Esophagus mucosa (tissue), 1 donor: ENCODE measurements around the gene SMPDL3A. TPM values are rescaled to one million over a fixed set of nuclear protein-coding genes. Genes with fewer than 3 reads are reported as not detected.
"Not testable (repeated sequence)": the region's sequence is repeated elsewhere in the genome, so short reads cannot be mapped to it uniquely, and the experiment has no call there.

ENCODE experiments used
- ATAC-seq: fragments of 200-7000 bp; cut with Tn5 transposase; one replicate; pipeline ENCODE4 v1.9.1; 2020
- total RNA-seq: library from RNA; stranded (reverse); gene quantifications from one replicate; pipeline ENCODE4 v1.2.4, GENCODE V29; 2023
- donor health status: DM: yes; HTN: yes; CAD: no.

The SMPDL3A gene, protein sequence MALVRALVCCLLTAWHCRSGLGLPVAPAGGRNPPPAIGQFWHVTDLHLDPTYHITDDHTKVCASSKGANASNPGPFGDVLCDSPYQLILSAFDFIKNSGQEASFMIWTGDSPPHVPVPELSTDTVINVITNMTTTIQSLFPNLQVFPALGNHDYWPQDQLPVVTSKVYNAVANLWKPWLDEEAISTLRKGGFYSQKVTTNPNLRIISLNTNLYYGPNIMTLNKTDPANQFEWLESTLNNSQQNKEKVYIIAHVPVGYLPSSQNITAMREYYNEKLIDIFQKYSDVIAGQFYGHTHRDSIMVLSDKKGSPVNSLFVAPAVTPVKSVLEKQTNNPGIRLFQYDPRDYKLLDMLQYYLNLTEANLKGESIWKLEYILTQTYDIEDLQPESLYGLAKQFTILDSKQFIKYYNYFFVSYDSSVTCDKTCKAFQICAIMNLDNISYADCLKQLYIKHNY
- 11.8 TPM for total RNA-seq

- peak; percentile 77 for ATAC-seq
These were observed at the start of gene SMPDL3A for GRCh38 chr6:122789182-122790027. SMPDL3A (plus strand) TSS chr6:122789258; CDS start chr6:122789347, 89 bp downstream.

DNA sequence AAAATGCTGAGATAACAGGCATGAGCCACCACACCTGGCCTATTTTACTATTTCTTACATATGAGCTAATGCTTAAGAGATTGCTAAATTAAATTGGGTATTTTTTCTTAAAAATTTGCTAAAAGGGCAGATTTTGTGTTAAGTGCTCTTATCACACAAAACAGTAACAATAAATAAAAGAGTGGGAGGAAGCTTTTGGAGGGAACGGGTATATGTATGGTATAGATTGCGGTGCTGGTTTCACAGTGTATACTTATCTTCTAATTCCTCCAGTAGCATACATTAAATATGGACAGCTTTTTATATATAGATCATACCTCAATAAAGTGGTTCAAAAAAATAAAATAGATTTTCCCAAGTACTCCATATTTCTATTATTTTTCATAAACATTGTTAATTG, 49.0 kb upstream of the SMPDL3A start:
- no peak for ATAC-seq

DNA sequence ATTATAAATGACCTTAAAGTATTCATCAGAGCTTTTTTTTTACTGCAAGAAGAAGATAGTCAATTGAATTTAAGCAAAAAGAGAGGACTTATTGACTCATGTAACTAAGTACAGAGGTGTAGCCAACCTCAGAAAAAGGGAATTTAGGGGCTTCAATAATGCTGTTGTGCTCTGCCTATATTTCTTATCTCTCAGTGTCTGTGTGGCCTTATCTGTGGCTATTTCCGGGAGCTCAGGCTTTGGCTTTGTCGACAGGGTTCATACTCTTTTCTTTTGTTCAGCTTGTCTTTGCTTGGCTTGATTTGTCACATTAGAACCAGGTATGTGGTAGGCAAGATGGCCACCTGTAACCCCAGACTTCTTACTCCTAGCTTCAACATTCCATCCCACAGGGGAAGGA, 48.1 kb upstream of the SMPDL3A start:
- no peak for ATAC-seq

GRCh38 chr6:122744247-122744646, 44.8 kb upstream of the SMPDL3A start:
- not testable (repeated sequence) for ATAC-seq

DNA sequence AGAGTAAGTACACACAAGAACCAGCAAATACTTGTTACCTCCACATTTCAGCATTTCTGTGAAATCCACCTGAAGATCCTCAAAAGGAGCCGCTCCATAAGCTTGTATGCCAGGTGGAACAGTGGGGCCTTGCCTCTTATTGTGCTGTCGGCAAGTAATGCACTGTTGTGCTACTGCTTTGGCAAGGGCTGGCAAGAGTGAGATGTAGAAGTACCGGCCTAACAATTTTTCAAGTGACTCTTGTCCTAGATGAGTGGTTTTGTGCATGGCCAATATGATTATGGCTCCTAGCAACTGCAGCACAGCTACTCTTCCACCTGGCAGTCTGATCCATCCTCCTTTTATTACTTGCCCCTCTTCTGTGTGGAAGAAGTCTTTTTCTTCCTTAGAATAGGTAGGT, 44.2 kb upstream of the SMPDL3A start:
- ATAC-seq = not testable (repeated sequence)

GRCh38 chr6:122746688-122747087, 42.4 kb upstream of the SMPDL3A start:
- no peak for ATAC-seq

GRCh38 chr6:122747573-122747972, 41.5 kb upstream of the SMPDL3A start:
- no peak for ATAC-seq

DNA sequence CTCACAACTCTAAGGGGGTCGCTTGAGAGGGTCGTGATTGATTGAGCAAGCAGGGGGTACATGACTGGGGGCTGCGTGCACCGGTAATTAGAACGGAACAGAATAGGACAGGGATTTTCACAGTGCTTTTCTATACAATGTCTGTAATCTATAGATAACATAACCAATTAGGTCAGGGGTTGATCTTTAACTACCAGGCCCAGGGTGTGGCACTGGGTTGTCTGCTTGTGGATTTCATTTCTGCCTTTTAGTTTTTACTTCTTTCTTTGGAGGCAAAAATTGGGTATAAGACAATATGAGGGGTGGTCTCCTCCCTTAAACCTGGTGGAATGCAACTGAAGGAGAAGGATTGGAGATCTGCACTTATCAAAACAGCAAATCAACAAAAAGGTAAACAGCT, 40.1 kb upstream of the SMPDL3A start:
- not testable (repeated sequence) for ATAC-seq

GRCh38 chr6:122749451-122750050, 39.5 kb upstream of the SMPDL3A start:
- ATAC-seq = no peak

DNA sequence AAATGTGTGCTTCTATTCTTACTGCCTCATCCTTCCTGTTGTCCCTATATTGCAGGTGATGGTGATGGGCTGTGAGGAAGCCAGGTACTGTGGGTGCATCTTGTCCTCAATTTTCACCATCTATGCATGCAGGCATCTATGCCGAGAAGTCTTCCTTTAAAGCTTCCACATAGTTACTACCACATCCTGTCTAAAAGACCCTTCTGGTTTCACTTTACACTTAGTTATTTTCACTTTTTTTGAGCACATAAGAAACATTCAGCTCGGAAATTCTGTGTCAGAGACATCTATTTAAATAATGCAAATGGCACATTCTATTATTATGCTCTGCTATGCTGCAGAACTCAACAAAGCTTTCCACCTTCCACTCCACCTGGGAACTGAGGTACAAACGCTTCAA, 37.7 kb upstream of the SMPDL3A start:
- ATAC-seq = no peak

DNA sequence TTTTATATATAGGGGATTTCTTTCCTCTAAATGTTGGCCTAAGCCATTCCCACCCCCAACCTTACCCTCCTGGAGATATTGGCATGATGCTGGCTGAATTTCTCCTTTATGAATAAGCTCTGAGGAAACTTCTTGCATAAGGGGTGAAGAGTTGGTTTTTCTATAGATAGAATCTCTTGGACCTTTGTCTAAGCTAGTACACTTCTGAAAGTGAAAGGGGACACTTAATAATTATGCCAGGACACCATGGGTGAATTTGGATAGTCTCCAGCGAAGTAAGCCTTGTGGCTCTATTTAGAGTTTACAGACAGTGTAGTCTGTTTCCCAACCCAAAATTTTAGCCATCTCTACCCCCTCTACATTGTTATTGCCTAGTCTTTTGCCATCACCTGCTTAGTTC, 36.6 kb upstream of the SMPDL3A start:
- no peak for ATAC-seq

- ATAC-seq = no peak
These were observed 35.9 kb upstream of the SMPDL3A start for GRCh38 chr6:122753000-122753687.

DNA sequence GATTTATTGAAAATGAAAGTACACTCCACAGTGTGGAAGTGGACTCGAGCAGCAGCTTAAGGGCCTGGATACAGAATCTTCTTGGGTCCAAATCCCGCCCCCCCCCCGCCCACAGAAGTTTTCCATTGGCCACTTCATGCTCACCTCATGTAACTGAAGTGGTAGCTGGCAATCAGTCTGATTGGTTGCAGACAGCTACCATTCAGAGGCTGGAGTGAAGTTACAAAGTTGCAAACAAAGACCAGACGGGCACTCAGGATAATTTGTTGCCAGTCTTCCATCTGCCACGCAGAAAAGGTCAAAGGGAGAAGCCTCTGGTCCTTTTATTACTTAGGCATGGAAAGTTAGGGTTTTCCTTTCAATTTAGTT, 35.4 kb upstream of the SMPDL3A start:
- ATAC-seq = no peak

DNA sequence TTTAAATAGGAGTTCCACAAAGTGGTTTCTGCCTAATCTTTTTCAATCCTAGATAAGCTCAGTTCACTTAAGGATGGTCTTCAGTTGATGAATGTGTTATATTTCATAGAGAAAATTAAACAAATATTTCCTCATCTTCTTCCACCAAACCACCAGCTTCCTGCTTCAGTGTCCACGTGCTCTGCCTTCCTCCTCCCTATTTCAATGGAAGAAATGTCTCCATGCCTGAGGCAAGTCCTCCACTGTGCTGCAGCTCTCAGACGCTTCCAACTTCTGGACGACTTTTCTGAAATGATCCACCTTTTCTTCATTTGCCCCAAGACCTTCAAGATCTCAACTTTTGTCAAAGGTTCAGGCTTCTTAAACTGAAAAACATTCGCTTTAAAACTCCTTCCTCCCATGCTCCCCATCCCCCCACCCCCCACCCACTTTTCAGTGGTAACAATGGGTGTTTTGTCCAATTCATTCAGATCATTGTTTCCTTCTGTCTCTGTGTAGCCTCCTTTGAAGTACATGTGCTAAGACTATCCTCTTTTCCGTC, 34.8 kb upstream of the SMPDL3A start:
- no peak for ATAC-seq

DNA sequence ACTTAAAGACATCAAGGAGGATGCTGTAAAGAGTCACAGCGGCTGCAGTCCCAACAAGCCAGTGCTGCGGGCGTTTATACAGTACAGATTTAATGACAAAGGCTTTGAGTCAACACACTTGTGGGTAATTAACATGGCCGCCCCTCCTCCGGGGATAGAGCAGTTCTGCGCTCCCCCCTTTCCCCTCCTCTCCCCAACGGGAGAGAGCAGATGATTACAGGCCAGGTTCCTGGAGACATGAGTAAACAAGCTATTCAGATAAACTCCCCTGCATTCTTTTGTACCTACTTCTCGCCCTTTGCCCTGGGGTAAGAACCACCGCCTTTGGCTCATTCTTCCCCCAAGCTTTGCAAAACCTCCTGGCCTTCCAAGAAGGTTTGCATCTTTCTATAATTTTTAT, 33.2 kb upstream of the SMPDL3A start:
- ATAC-seq = no peak

GRCh38 chr6:122758927-122759334, 30.1 kb upstream of the SMPDL3A start:
- no peak for ATAC-seq

DNA sequence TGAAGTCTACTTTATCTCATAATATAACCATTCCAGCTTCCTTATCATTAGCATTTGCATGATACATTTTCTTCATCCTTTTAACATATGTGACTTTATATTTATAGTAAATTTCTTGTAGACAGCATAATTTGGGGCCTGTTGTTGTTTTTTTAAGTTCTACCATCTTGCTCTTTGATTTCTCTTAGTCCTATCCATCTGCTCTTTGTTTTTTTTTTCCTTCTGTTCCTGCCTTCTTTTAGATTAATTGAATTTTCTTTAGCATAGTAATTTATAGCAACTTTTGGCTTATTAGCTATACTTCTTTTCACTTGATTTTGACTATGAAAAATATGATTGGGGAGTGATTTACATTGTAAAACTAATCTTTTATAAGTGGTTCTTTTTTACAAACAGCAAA, 28.7 kb upstream of the SMPDL3A start:
- no peak for ATAC-seq

DNA sequence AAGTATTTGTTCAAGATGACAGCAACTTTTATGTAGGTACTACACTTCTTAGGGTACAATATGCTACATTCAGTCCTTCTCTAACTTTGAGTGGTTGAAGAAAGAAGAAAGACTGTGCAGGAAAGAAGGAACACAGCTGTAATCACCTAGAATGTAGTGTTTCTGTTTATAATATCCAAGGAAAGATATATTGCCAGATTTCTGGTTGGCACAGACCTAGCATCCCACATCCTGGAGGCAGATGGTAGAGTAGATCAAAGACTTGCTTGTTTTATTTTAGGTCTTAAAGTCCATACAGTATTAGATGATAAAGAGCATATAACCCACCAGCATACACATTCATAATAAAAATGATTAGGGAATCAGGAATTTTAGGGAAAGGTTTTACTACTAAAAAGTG, 22.8 kb upstream of the SMPDL3A start:
- no peak for ATAC-seq

DNA sequence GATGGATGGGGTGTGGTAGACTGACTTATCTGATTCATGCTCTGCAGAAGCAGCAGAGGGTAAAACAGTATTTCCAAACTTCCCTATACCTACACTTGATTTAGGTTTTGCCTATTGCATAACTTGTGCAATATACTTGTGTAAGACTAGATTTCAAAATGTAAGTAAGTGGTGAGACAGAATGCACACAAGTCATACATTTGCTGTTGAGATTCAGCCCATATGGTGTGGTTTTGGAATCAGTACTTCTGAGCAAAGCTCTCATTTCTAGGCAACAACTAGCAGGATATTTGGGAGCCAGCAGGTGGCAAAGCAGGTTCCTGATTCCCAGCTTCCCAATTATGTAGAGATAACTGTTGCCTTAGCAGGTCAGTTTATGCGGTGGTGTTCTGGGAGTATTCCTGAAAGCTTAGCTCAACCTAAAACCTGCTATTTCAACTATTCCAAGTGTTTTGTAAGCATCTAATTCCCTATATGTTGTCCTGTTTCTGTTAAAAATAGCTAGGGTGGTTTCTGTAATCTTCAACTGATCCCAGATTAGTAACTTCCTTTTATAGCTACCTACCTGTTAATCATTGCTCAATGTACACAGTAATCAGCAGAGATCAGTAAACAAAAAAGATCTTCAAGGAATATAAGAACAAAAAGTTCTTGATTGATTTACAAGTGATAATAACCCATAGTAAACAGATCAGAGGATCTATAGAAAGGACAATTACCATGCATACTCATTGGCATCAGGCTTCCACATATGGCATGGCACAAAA, 18.0 kb upstream of the SMPDL3A start:
- ATAC-seq = peak; percentile 72

DNA sequence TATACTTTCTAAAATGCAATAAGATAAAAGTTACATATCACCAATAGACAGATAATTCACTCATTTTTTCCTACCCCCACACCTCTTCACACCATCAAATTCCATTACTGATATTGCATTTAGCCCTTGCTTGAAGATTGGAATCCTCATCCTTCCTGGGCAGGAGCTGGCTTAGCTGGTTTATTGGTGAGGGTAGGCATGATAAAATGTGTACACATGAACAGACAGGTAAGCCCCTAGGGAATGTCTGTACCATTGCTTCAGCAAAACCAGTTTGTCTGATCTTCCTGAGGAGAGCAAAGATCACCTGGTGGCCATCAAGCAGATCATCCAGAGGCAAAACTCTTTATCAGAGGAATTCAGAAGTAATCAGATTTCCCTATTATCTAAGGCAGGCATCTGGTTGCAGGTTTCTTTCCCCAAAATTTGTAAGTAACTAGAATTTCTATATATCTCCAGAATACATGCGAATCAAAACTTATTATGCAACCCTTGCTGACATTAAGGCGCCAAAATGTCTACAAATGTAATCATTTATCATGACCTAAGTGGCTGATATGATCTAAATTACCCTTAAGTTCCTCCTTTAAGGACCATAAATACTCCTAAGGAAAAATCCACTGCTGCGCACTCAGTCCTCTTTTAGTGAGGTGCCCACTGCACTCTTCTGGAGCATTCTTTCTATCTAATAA, 16.2 kb upstream of the SMPDL3A start:
- peak; percentile 87 for ATAC-seq

DNA sequence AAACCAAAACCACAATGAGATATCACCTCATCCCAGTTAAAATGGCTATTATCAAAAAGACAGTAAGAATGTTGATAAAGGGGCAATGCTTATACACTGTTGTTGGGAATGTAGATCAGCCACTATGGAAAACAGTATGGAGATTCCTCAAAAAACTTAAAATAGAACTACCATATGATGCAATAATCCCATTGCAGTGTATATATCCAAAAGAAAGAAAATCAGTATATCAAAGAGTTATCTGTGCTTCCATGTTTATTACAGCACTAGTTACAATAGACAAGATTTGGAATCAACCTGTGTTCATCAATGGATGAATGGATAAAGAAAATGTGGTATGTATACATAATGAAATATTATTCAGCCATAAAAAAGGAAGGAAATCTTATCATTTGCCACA, 13.1 kb upstream of the SMPDL3A start:
- no peak for ATAC-seq
